OCI-LY7 (cell line): ENCODE measurements around the gene CPHXL2. TPM values are rescaled to one million over a fixed set of nuclear protein-coding genes. Genes with fewer than 3 reads are reported as not detected.

Experiments
- BruUV-seq: library from RNA; stranded (reverse); fragments of 400-500 nt; replicated peaks from 2 replicates; lab custom pipeline; 2021; lab: Mats Ljungman, UMichigan
- CTCF ChIA-PET: fragments of 300-600 bp; sonication (Branson Sonifier 250); formaldehyde crosslinking; loops from one replicate; lab custom pipeline; 2022; ENCODE audit warnings: antibody characterized with exemption; ENCODE audit not compliant: unreplicated experiment; lab: Charles Lee
- POLR2A ChIA-PET: fragments of 300-600 bp; sonication (Branson Sonifier 250); formaldehyde crosslinking; loops from one replicate; lab custom pipeline; 2022; ENCODE audit warnings: antibody characterized with exemption; lab: Charles Lee
- DNase-seq: peaks from one replicate; pipeline ENCODE4 v3.0.0-alpha.2; 2015; ENCODE audit warnings: low spot score
- H2AFZ ChIP-seq: fragments of 200-600 bp; sonication (generic), shearing (Covaris generic); 2 replicates; pipeline ENCODE4 v1.6.1; 2014; ENCODE audit warnings: mild to moderate bottlenecking, antibody characterized with exemption, low read length, moderate library complexity
- H3K27ac ChIP-seq: fragments of 200-600 bp; sonication (generic); 2 replicates; pipeline ENCODE4 v1.5.1; 2014; ENCODE audit warnings: mixed run types, low read depth, mild to moderate bottlenecking, moderate library complexity, low read length, inconsistent platforms; ENCODE audit not compliant: poor library complexity, severe bottlenecking
- H3K36me3 ChIP-seq: fragments of 200-600 bp; sonication (generic); 2 replicates; pipeline ENCODE4 v1.6.1; 2014; ENCODE audit warnings: mild to moderate bottlenecking, antibody characterized with exemption, low read length, moderate library complexity, mixed read lengths; ENCODE audit not compliant: insufficient read depth
- H3K4me1 ChIP-seq: fragments of 200-600 bp; sonication (generic); 2 replicates; pipeline ENCODE4 v1.5.1; 2014; ENCODE audit warnings: mild to moderate bottlenecking, low read length; ENCODE audit not compliant: insufficient read depth, poor library complexity, severe bottlenecking
- H3K4me2 ChIP-seq: fragments of 200-600 bp; sonication (generic); 2 replicates; pipeline ENCODE4 v1.6.1; 2014; ENCODE audit warnings: mild to moderate bottlenecking, low read length
- H3K4me3 ChIP-seq: fragments of 200-600 bp; sonication (generic); 2 replicates; pipeline ENCODE4 v1.5.1; 2014; ENCODE audit warnings: mild to moderate bottlenecking, low read depth, low read length; ENCODE audit not compliant: poor library complexity, severe bottlenecking
- H3K79me2 ChIP-seq: fragments of 200-600 bp; sonication (generic); 2 replicates; pipeline ENCODE4 v1.6.1; 2016; ENCODE audit warnings: low read depth, mild to moderate bottlenecking, low read length, moderate library complexity, mixed read lengths; ENCODE audit not compliant: insufficient read depth
- H3K9me2 ChIP-seq: fragments of 200-600 bp; sonication (generic); 2 replicates; pipeline ENCODE4 v1.6.1; 2016; ENCODE audit warnings: mild to moderate bottlenecking, low read length, mixed read lengths; ENCODE audit not compliant: insufficient read depth
- H3K9me3 ChIP-seq: fragments of 200-600 bp; sonication (generic); 2 replicates; pipeline ENCODE4 v1.6.1; 2014; ENCODE audit warnings: mild to moderate bottlenecking, mixed run types, low read length, mixed read lengths
- H4K20me1 ChIP-seq: fragments of 200-600 bp; sonication (generic); 2 replicates; pipeline ENCODE4 v1.6.1; 2014; ENCODE audit warnings: mild to moderate bottlenecking, antibody characterized with exemption, low read length, moderate library complexity, mixed read lengths; ENCODE audit not compliant: insufficient read depth
- CTCF ChIP-seq: fragments of 200-600 bp; sonication (generic); conservative IDR thresholded peaks from 2 replicates; pipeline ENCODE4 v1.5.1; 2014; ENCODE audit warnings: mild to moderate bottlenecking, antibody characterized with exemption, low read length, moderate library complexity, mixed read lengths
- EZH2phosphoT487 ChIP-seq: fragments of 200-600 bp; sonication (generic); IDR thresholded peaks from 2 replicates; pipeline ENCODE4 v1.6.1; 2018; ENCODE audit warnings: low read depth, borderline replicate concordance, mild to moderate bottlenecking, mixed run types, antibody characterized with exemption, low read length, moderate library complexity, mixed read lengths
- intact Hi-C: fragments of 100-400 bp; cut with micrococcal nuclease; formaldehyde crosslinking; loops from one replicate; pipeline ENCODE4 v1.10.0; 2022; ENCODE audit not compliant: unreplicated experiment
- total RNA-seq, 2 experiments: library from RNA; depleted of rRNA in 1 of 2; stranded (reverse); fragments of >200 nt in 1 of 2; shearing (Covaris generic) in 1 of 2; gene quantifications; 2 replicates each; pipeline ENCODE4 v1.2.3, GENCODE V29; 2014 to 2022

CPHXL2 gene
- total RNA-seq, 2 experiments from 2014 or later, result not detected

- TF ChIP-seq EZH2phosphoT487 (no peak), CTCF (no peak)
- peak overlapping the region; percentile 69; the same call in 1 of the 2 replicates for H2AFZ ChIP-seq
- ChIA-PET POLR2A (interaction anchor here (0.6 to 3.2 kb wide), 11 partner anchors 8 to 117 kb away, joined by 3 to 21 read pairs (median 6); partner anchors contain the start of genes ADAT1 and GABARAPL2), CTCF (interaction anchor here (0.8 to 1.2 kb wide), 2 partner anchors 83 to 117 kb away, joined by 3 to 6 read pairs; no protein-coding TSS in a partner anchor)
- H3K4me3 ChIP-seq, result peak overlapping the region; percentile 88
- H3K79me2 ChIP-seq, result peaks cover 95% of the 10 kb centered on the region
- BruUV-seq, result TSS peak; percentile 74
- peaks cover 58% of the 10 kb centered on the region for H3K36me3 ChIP-seq
- peak overlapping the region; percentile 82 for H3K27ac ChIP-seq
- no peaks in the 10 kb centered on the region for H3K9me2 ChIP-seq
- intact Hi-C loops, result loop anchor here (1.0 to 5.0 kb wide), 4 partner anchors 24 to 1543 kb away; partner anchors contain the start of genes ADAT1 and TMEM170A
- peaks cover 50% of the 10 kb centered on the region for H4K20me1 ChIP-seq
- peak overlapping the region; percentile 87 for H3K4me2 ChIP-seq
- peak; percentile 9 for DNase-seq
- H3K4me1 ChIP-seq, result peaks cover 51% of the 10 kb centered on the region
- no peaks in the 10 kb centered on the region for H3K9me3 ChIP-seq
These were observed 29.7 kb downstream of the CPHXL2 start for GRCh38 chr16:75647112-75647491.

- peaks cover 69% of the 10 kb centered on the region for H3K79me2 ChIP-seq
- intact Hi-C loops, result loop anchor here (5.0 kb wide), 1 partner anchor 182 kb away; the partner anchor contains the start of gene TMEM170A
- CTCF ChIA-PET, result no interaction called here
- peak; percentile 35 for DNase-seq
- peak overlapping the region; percentile 88 for H3K4me3 ChIP-seq
- H2AFZ ChIP-seq, result no peak overlapping the region
- BruUV-seq, result no TSS peak
- no peaks in the 10 kb centered on the region for H3K9me2 ChIP-seq
- H3K4me1 ChIP-seq, result peaks cover 31% of the 10 kb centered on the region
- peak overlapping the region; percentile 87 for H3K4me2 ChIP-seq
- POLR2A ChIA-PET, result interaction anchor here (0.6 to 1.1 kb wide), 4 partner anchors 11 to 115 kb away, joined by 3 to 5 read pairs (median 4); no protein-coding TSS in a partner anchor
- H4K20me1 ChIP-seq, result peaks cover 27% of the 10 kb centered on the region
- TF ChIP-seq CTCF (peak; percentile 66), EZH2phosphoT487 (no peak)
- H3K9me3 ChIP-seq, result no peaks in the 10 kb centered on the region
- peaks cover 65% of the 10 kb centered on the region for H3K36me3 ChIP-seq
- no peak overlapping the region for H3K27ac ChIP-seq
These were observed 32.4 kb downstream of the CPHXL2 start for GRCh38 chr16:75644240-75645012.
